Ovary (tissue), 3 donors: ENCODE results near the gene CDKL5.

Experiments used
- CTCF ChIP-seq, 3 donors: fragments of 450-650 bp in 2 of 3; fragments of 200-600 bp in 1 of 3; IDR thresholded peaks; one replicate each; pipeline versions ENCODE4 v1.5.1 to v1.8.0; 2016 to 2022; ENCODE audit warnings: antibody characterized with exemption in 3 of 3, mild to moderate bottlenecking in 1 of 3
- EP300 ChIP-seq: sonication (generic); formaldehyde crosslinking; IDR thresholded peaks from one replicate; pipeline ENCODE4 v1.6.1; 2017; ENCODE audit warnings: antibody characterized with exemption
- POLR2A ChIP-seq: fragments of 450-650 bp; IDR thresholded peaks from one replicate; pipeline ENCODE4 v1.6.1; 2017; ENCODE audit warnings: antibody characterized with exemption, mild to moderate bottlenecking, moderate library complexity
- donor health status: DM: no; HTN: no; CAD: no.

GRCh38 chrX:18682979-18683387, 257.6 kb downstream of the CDKL5 start:
- TF ChIP-seq CTCF (IDR thresholded peaks at IDR 0.05) (no peak), POLR2A (no peak), EP300 (no peak)
